Measurements from ENCODE around the gene DUSP22.

Gene DUSP22

DNA sequence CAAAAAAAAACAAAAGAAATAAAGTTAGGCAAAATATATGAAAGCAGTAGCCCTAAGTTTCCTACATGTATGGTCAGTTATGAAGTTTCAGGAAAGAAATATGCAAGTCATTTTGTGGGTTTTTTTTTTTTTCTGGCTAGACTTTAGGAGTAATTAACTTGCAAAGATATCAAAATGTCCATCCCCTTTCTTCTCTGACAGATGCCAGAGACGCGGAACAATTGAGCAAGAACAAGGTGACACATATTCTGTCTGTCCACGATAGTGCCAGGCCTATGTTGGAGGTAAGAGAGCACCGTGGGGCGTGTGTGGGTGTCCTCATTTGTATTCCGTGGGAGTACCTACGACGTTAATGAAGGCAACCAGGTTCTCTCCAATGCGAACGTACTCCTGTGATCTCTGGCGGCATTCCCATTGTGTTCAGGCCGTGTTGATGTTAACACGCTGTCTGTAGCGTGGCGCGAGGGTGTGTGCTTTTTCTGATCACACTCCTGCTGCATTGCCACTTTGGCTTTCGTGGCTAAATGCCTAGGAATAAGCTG, 19.5 kb downstream of the DUSP22 start:
- DNase-seq (ENCODE audit: extremely low read depth, low read depth), result no peak
- no peak overlapping the region for H3K4me3 ChIP-seq (replicated peaks; ENCODE audit: low read depth, low read length)
- TF ChIP-seq, protein P1, sequence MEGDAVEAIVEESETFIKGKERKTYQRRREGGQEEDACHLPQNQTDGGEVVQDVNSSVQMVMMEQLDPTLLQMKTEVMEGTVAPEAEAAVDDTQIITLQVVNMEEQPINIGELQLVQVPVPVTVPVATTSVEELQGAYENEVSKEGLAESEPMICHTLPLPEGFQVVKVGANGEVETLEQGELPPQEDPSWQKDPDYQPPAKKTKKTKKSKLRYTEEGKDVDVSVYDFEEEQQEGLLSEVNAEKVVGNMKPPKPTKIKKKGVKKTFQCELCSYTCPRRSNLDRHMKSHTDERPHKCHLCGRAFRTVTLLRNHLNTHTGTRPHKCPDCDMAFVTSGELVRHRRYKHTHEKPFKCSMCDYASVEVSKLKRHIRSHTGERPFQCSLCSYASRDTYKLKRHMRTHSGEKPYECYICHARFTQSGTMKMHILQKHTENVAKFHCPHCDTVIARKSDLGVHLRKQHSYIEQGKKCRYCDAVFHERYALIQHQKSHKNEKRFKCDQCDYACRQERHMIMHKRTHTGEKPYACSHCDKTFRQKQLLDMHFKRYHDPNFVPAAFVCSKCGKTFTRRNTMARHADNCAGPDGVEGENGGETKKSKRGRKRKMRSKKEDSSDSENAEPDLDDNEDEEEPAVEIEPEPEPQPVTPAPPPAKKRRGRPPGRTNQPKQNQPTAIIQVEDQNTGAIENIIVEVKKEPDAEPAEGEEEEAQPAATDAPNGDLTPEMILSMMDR (IDR thresholded peaks at IDR 0.05; ENCODE audit: low read depth, low read length, missing control alignments), result no peak

DNA sequence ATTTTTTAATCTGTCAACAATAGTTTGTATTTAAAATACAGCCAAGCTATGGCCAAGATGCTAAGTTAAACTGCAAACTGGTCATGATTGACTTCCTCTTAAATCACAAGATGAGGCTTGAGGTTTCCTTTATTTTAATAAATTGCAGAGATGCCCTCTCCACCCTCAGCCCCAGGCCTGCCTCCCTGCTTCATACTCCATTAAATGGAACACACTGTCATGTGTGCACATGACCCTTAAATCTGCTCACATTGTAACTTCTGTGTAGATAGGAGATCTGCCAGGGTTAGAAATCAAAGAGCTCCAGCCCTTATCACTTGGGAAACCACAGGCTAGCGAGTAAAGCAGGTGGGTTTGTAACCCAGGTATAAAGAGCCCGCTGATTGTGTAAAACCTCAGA, 20.8 kb downstream of the DUSP22 start:
- H3K4me3 ChIP-seq (replicated peaks; ENCODE audit: low read depth, low read length), result no peak overlapping the region
- no peak for DNase-seq (ENCODE audit: extremely low read depth, low read depth)
- TF ChIP-seq, protein P1 (IDR thresholded peaks at IDR 0.05; ENCODE audit: low read depth, low read length, missing control alignments), result no peak

DNA sequence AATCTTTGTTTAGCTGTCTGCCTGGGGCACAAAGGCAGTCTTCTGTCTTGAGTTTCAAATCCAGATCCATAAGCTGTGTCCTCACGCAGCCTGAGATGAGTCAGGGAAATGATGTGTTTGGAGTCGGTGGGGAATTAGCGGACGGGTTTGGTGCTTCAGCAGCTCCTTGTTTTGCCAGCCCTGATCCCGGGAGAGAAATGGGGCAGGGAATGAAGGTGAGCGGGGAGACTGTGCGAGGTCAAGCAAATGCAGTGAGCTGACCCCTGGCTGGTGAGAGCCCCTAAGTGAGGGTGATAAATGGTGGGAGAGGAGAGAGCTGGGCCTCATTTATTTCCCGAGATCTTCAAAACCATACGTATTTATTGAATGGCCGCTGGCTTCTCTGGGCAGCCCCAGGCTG, 21.6 kb downstream of the DUSP22 start:
- TF ChIP-seq, protein P1 (IDR thresholded peaks at IDR 0.05; ENCODE audit: low read depth, low read length, missing control alignments), result no peak
- H3K4me3 ChIP-seq (replicated peaks; ENCODE audit: low read depth, low read length), result no peak overlapping the region
- no peak for DNase-seq (ENCODE audit: extremely low read depth, low read depth)

DNA sequence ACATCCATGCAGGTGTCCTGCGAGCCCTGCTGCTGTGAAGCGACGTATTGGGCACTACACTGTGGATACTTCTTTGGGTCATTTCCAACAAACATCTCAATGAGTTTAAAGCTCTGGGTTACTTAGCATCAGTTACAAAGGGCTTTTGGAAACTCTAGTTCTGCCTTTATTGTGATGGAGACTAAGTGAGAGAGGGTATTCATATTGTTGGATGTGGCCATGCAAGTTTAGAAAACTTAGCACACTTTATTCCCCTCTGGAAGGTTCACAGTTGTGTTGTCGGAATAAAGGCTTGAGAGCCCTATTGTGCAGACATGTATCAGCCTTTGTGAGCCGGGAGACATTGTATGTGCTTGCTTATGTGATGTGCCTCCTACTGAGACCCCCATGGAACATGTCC, 22.1 kb downstream of the DUSP22 start:
- no peak overlapping the region for H3K4me3 ChIP-seq (replicated peaks; ENCODE audit: low read depth, low read length)
- TF ChIP-seq, protein P1 (IDR thresholded peaks at IDR 0.05; ENCODE audit: low read depth, low read length, missing control alignments), result no peak
- DNase-seq (ENCODE audit: extremely low read depth, low read depth), result no peak

DNA sequence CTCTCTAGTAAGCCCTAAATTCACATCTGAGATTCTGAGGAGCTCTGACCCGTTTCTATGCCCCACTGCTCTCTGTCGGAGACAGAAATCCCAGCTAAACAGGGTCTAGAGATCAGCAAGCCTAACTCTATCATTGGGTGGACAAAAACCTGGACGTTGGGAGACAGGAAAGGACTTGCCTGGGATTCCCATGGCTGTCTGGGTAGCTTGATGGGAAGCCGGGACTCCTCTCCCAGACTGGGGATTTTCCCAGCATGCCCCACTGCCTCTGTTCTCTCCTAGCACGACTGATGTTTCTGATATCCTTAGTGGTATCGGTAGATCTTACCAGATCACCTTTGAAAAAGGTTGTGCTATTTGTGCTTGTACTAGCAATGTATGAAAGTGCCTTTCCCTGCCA, 22.9 kb downstream of the DUSP22 start:
- DNase-seq (ENCODE audit: extremely low read depth, low read depth), result no peak
- TF ChIP-seq, protein P1 (IDR thresholded peaks at IDR 0.05; ENCODE audit: low read depth, low read length, missing control alignments), result no peak
- H3K4me3 ChIP-seq (replicated peaks; ENCODE audit: low read depth, low read length), result no peak overlapping the region

DNA sequence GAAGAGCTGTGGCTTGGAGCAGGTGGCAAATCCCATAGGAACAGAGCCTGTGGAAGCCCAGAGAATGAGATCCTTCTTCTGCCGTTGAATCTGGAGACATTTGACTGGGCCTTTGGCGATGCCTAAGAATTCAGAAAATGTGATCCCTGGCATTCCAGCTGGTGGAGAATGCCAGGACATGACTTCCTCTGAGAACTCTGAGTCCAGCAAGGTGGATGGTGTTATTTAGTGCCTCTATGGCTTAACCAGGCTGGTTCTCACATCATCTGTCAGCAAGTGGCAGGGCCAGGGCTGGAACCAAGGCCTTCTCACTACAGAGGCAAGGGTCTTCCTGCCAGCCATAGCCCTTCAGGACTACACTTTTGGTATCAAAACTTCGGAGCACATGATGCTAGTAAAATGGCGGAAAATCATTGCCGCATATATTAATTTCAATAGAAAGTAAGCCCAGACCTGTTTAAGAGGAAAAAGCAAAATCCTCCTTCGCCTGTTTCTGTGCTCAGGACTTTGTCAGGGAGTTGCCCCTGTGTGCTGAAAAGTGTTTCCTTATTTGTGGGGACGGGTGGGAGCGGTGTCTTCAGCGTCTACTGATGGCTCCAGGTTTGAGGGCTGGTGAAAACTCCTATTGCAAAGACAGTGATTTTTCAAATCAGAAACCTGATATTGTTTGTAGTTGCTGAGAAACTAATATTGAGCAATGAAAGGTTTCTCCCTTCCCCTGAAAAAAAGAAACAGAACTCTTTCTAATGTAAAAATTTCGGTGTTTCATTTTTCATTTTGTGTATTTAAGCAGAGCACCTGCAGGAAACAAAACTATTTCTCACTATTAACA, 23.9 kb downstream of the DUSP22 start:
- TF ChIP-seq, protein P1 (IDR thresholded peaks at IDR 0.05; ENCODE audit: low read depth, low read length, missing control alignments), result no peak
- no peak overlapping the region for H3K4me3 ChIP-seq (replicated peaks; ENCODE audit: low read depth, low read length)
- no peak for DNase-seq (ENCODE audit: extremely low read depth, low read depth)

Data from HFF-Myc (cell line).